ENCODE results near the gene PKP1.

PKP1 gene

GRCh38 chr1:201326710-201327109 is 43.4 kb downstream of the PKP1 start:
- H3K27me3 ChIP-seq (ENCODE audit: control insufficient read depth in 1 of 2, insufficient read depth in 2 of 2, low read length in 2 of 2): no peaks in the 10 kb centered on the region
- H3K27ac ChIP-seq (ENCODE audit: low read depth, low read length): no peak overlapping the region
- H3K4me1 ChIP-seq (ENCODE audit: insufficient read depth, low read length): no peaks in the 10 kb centered on the region
- H3K9me3 ChIP-seq (ENCODE audit: low read length): no peaks in the 10 kb centered on the region
- no peaks in the 10 kb centered on the region for H3K36me3 ChIP-seq (ENCODE audit: insufficient read depth, low read length)
- no peak overlapping the region for H3K9ac ChIP-seq (ENCODE audit: low read length)
- no peak overlapping the region for H3K4me3 ChIP-seq (ENCODE audit: low read depth in 1 of 2, low read length in 2 of 2)

- no peak overlapping the region for H3K9ac ChIP-seq (ENCODE audit: low read length)
- H3K36me3 ChIP-seq (ENCODE audit: insufficient read depth, low read length): no peaks in the 10 kb centered on the region
- no peaks in the 10 kb centered on the region for H3K9me3 ChIP-seq (ENCODE audit: low read length)
- no peaks in the 10 kb centered on the region for H3K27me3 ChIP-seq (ENCODE audit: control insufficient read depth in 1 of 2, insufficient read depth in 2 of 2, low read length in 2 of 2)
- no peak overlapping the region for H3K4me3 ChIP-seq (ENCODE audit: low read depth in 1 of 2, low read length in 2 of 2)
- H3K4me1 ChIP-seq (ENCODE audit: insufficient read depth, low read length): no peaks in the 10 kb centered on the region
- no peak overlapping the region for H3K27ac ChIP-seq (ENCODE audit: low read depth, low read length)
These were observed 44.5 kb downstream of the PKP1 start for GRCh38 chr1:201327687-201328240.

GRCh38 chr1:201328576-201328975 is 45.3 kb downstream of the PKP1 start:
- Histone ChIP-seq H3K4me3 (ENCODE audit: low read depth in 1 of 2, low read length in 2 of 2) (no peak overlapping the region), H3K27ac (ENCODE audit: low read depth, low read length) (no peak overlapping the region), H3K27me3 (ENCODE audit: control insufficient read depth in 1 of 2, insufficient read depth in 2 of 2, low read length in 2 of 2) (no peaks in the 10 kb centered on the region), H3K9ac (ENCODE audit: low read length) (no peak overlapping the region), H3K9me3 (ENCODE audit: low read length) (no peaks in the 10 kb centered on the region), H3K4me1 (ENCODE audit: insufficient read depth, low read length) (no peaks in the 10 kb centered on the region), H3K36me3 (ENCODE audit: insufficient read depth, low read length) (no peaks in the 10 kb centered on the region)

GRCh38 chr1:201329286-201329685 is 46.0 kb downstream of the PKP1 start:
- Histone ChIP-seq H3K4me3 (ENCODE audit: low read depth in 1 of 2, low read length in 2 of 2) (no peak overlapping the region), H3K27ac (ENCODE audit: low read depth, low read length) (no peak overlapping the region), H3K9ac (ENCODE audit: low read length) (no peak overlapping the region), H3K36me3 (ENCODE audit: insufficient read depth, low read length) (no peaks in the 10 kb centered on the region), H3K27me3 (ENCODE audit: control insufficient read depth in 1 of 2, insufficient read depth in 2 of 2, low read length in 2 of 2) (no peaks in the 10 kb centered on the region), H3K4me1 (ENCODE audit: insufficient read depth, low read length) (no peaks in the 10 kb centered on the region), H3K9me3 (ENCODE audit: low read length) (no peaks in the 10 kb centered on the region)

- H3K9ac ChIP-seq (ENCODE audit: low read length): no peak overlapping the region
- H3K27me3 ChIP-seq (ENCODE audit: control insufficient read depth in 1 of 2, insufficient read depth in 2 of 2, low read length in 2 of 2): no peaks in the 10 kb centered on the region
- no peak overlapping the region for H3K27ac ChIP-seq (ENCODE audit: low read depth, low read length)
- no peaks in the 10 kb centered on the region for H3K36me3 ChIP-seq (ENCODE audit: insufficient read depth, low read length)
- no peaks in the 10 kb centered on the region for H3K4me1 ChIP-seq (ENCODE audit: insufficient read depth, low read length)
- H3K9me3 ChIP-seq (ENCODE audit: low read length): no peaks in the 10 kb centered on the region
- H3K4me3 ChIP-seq (ENCODE audit: low read depth in 1 of 2, low read length in 2 of 2): no peak overlapping the region
These were observed 46.5 kb downstream of the PKP1 start for GRCh38 chr1:201329801-201330200.

- H3K9me3 ChIP-seq (ENCODE audit: low read length): no peaks in the 10 kb centered on the region
These were observed 47.2 kb downstream of the PKP1 start for GRCh38 chr1:201330541-201330940.

GRCh38 chr1:201331166-201331565 is 47.9 kb downstream of the PKP1 start:
- no peak overlapping the region for H3K27ac ChIP-seq (ENCODE audit: low read depth, low read length)
- no peaks in the 10 kb centered on the region for H3K9me3 ChIP-seq (ENCODE audit: low read length)
- H3K4me3 ChIP-seq (ENCODE audit: low read depth in 1 of 2, low read length in 2 of 2): no peak overlapping the region
- no peaks in the 10 kb centered on the region for H3K27me3 ChIP-seq (ENCODE audit: control insufficient read depth in 1 of 2, insufficient read depth in 2 of 2, low read length in 2 of 2)
- no peak overlapping the region for H3K9ac ChIP-seq (ENCODE audit: low read length)
- H3K4me1 ChIP-seq (ENCODE audit: insufficient read depth, low read length): no peaks in the 10 kb centered on the region
- H3K36me3 ChIP-seq (ENCODE audit: insufficient read depth, low read length): no peaks in the 10 kb centered on the region

More at GRCh38 chr1:201330541-201330940, 47.2 kb downstream of the PKP1 start:
- Histone ChIP-seq H3K4me3 (ENCODE audit: low read depth in 1 of 2, low read length in 2 of 2) (no peak overlapping the region), H3K27me3 (ENCODE audit: control insufficient read depth in 1 of 2, insufficient read depth in 2 of 2, low read length in 2 of 2) (no peaks in the 10 kb centered on the region), H3K36me3 (ENCODE audit: insufficient read depth, low read length) (no peaks in the 10 kb centered on the region), H3K9ac (ENCODE audit: low read length) (no peak overlapping the region), H3K4me1 (ENCODE audit: insufficient read depth, low read length) (no peaks in the 10 kb centered on the region), H3K27ac (ENCODE audit: low read depth, low read length) (no peak overlapping the region)

- no peaks in the 10 kb centered on the region for H3K9me3 ChIP-seq (ENCODE audit: low read length)
These were observed 48.7 kb downstream of the PKP1 start for GRCh38 chr1:201332021-201332420.

GRCh38 chr1:201332616-201333335 is 49.5 kb downstream of the PKP1 start:
- Histone ChIP-seq H3K4me1 (ENCODE audit: insufficient read depth, low read length) (no peaks in the 10 kb centered on the region), H3K9me3 (ENCODE audit: low read length) (no peaks in the 10 kb centered on the region), H3K9ac (ENCODE audit: low read length) (no peak overlapping the region), H3K36me3 (ENCODE audit: insufficient read depth, low read length) (no peaks in the 10 kb centered on the region), H3K4me3 (ENCODE audit: low read depth in 1 of 2, low read length in 2 of 2) (no peak overlapping the region), H3K27ac (ENCODE audit: low read depth, low read length) (no peak overlapping the region), H3K27me3 (ENCODE audit: control insufficient read depth in 1 of 2, insufficient read depth in 2 of 2, low read length in 2 of 2) (no peaks in the 10 kb centered on the region)

More at GRCh38 chr1:201332021-201332420, 48.7 kb downstream of the PKP1 start:
- H3K27me3 ChIP-seq (ENCODE audit: control insufficient read depth in 1 of 2, insufficient read depth in 2 of 2, low read length in 2 of 2): no peaks in the 10 kb centered on the region
- H3K4me3 ChIP-seq (ENCODE audit: low read depth in 1 of 2, low read length in 2 of 2): no peak overlapping the region
- no peaks in the 10 kb centered on the region for H3K4me1 ChIP-seq (ENCODE audit: insufficient read depth, low read length)
- no peak overlapping the region for H3K9ac ChIP-seq (ENCODE audit: low read length)
- no peaks in the 10 kb centered on the region for H3K36me3 ChIP-seq (ENCODE audit: insufficient read depth, low read length)
- no peak overlapping the region for H3K27ac ChIP-seq (ENCODE audit: low read depth, low read length)

- Histone ChIP-seq H3K4me3 (ENCODE audit: low read depth in 1 of 2, low read length in 2 of 2) (no peak overlapping the region), H3K36me3 (ENCODE audit: insufficient read depth, low read length) (no peaks in the 10 kb centered on the region), H3K27ac (ENCODE audit: low read depth, low read length) (no peak overlapping the region)
These were observed 51.2 kb downstream of the PKP1 start for GRCh38 chr1:201334325-201335173.

GRCh38 chr1:201335174-201335870 is 52.0 kb downstream of the PKP1 start:
- no peak overlapping the region for H3K9ac ChIP-seq (ENCODE audit: low read length)
- no peak overlapping the region for H3K4me3 ChIP-seq (ENCODE audit: low read depth in 1 of 2, low read length in 2 of 2)
- H3K9me3 ChIP-seq (ENCODE audit: low read length): no peaks in the 10 kb centered on the region
- H3K36me3 ChIP-seq (ENCODE audit: insufficient read depth, low read length): no peaks in the 10 kb centered on the region
- H3K4me1 ChIP-seq (ENCODE audit: insufficient read depth, low read length): no peaks in the 10 kb centered on the region
- no peak overlapping the region for H3K27ac ChIP-seq (ENCODE audit: low read depth, low read length)
- H3K27me3 ChIP-seq (ENCODE audit: control insufficient read depth in 1 of 2, insufficient read depth in 2 of 2, low read length in 2 of 2): no peaks in the 10 kb centered on the region

More at GRCh38 chr1:201334325-201335173, 51.2 kb downstream of the PKP1 start:
- no peaks in the 10 kb centered on the region for H3K9me3 ChIP-seq (ENCODE audit: low read length)
- no peaks in the 10 kb centered on the region for H3K4me1 ChIP-seq (ENCODE audit: insufficient read depth, low read length)
- no peak overlapping the region for H3K9ac ChIP-seq (ENCODE audit: low read length)
- H3K27me3 ChIP-seq (ENCODE audit: control insufficient read depth in 1 of 2, insufficient read depth in 2 of 2, low read length in 2 of 2): no peaks in the 10 kb centered on the region

Data from muscle layer of colon (tissue), 2 donors.